ENCODE results near the gene NAA30.
"Not testable (repeated sequence)": the region's sequence is repeated elsewhere in the genome, so short reads cannot be mapped to it uniquely, and the experiment has no call there.

NAA30 gene

GRCh38 chr14:57390037-57390805 lies at the start of gene NAA30:
Gene NAA30 (plus strand): TSS chr14:57390586. CDS start chr14:57390958, 372 bp downstream.
- peak; percentile 82 to 89 for DNase-seq (ENCODE audit: low read depth in 2 of 2)

DNA sequence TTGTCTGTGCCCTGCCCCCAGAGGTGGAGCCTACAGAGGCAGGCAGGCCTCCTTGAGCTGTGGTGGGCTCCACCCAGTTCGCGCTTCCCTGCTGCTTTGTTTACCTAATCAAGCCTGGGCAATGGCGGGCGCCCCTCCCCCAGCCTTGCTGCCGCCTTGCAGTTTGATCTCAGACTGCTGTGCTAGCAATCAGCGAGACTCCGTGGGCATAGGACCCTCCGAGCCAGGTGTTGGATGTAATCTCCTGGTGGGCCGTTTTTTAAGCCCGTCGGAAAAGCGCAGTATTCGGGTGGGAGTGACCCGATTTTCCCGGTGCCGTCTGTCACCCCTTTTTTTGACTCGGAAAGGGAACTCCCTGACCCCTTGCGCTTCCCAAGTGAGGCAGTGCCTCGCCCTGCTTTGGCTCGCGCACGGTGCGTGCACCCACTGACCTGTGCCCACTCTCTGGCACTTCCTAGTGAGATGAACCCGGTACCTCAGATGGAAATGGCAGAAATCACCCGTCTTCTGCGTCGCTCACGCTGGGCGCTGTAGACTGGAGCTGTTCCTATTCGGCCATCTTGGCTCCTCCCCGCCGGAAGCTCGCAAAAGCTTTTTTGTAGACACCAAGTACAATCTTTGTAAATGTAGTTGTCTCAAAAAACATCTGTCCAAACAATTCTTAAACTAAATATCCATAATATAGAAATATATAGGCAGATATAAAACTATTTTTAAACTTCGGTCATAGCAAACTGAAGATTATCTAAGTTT lies 46.7 kb upstream of the NAA30 start:
- not testable (repeated sequence) for DNase-seq (ENCODE audit: low read depth in 2 of 2)

DNA sequence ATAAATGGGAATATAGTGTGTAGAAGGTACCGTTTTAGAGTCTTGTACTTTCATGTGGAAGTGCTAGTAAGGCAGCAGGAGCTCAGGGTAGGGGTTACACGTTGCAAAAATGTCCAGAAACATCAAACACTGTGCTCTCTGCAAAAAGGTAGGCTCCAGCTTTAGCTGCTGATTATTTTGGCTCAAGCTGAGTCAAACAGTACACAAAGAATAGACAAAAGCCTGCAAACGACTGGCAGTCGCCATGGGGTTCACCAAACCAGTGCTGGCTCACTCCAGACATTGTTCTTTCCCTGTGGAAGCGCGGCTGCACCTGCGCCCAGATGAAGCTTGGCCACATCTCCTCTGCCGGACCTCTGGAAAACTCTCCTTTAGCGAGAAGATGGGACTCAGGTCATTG lies 45.3 kb upstream of the NAA30 start:
- DNase-seq (ENCODE audit: low read depth in 2 of 2): no peak

GRCh38 chr14:57346741-57347140 lies 43.6 kb upstream of the NAA30 start:
- DNase-seq (ENCODE audit: low read depth in 2 of 2): no peak

- no peak for DNase-seq (ENCODE audit: low read depth in 2 of 2)
Observed at GRCh38 chr14:57352396-57353170, 37.8 kb upstream of the NAA30 start.

- DNase-seq (ENCODE audit: low read depth in 2 of 2): no peak
Observed at GRCh38 chr14:57355081-57355800, 35.1 kb upstream of the NAA30 start.

GRCh38 chr14:57362361-57362760 lies 28.0 kb upstream of the NAA30 start:
- DNase-seq (ENCODE audit: low read depth in 2 of 2): no peak

- DNase-seq (ENCODE audit: low read depth in 2 of 2): no peak
Observed at GRCh38 chr14:57364659-57365450, 25.5 kb upstream of the NAA30 start.

DNA sequence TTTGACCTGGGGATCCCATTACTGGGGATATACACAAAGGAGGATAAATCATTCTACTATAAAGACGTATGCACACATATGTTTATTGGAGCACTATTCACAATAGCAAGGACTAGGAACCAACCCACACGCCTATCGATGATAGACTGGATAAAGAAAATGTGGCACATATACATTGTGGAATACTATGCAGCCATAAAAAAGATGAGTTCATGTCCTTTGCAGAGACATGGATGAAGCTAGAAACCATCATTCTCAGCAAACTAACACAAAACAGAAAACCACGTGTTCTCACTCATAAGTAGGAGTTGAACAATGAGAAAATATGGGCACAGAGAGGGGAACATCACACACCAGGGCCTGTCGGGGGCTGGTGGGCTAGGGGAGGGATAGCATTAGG lies 20.2 kb upstream of the NAA30 start:
- not testable (repeated sequence) for DNase-seq (ENCODE audit: low read depth in 2 of 2)

DNA sequence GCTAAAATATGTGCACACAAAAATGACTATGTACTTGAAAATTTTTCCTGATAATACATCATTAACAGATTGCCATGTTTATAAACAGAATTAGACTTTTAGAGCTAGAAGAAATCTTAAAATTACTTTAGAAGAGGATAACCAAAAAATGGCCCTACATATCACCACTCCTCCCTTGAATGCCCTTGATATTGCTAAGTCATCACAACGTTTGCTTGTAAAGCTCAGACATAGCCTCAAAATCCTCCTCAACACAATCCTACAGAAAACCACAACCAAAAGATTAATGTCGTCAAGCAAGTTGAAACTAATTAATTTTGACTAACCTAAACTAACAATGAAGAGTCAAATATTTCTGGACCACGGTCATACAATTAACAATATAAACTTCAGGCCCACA lies 19.4 kb upstream of the NAA30 start:
- DNase-seq (ENCODE audit: low read depth in 2 of 2): no peak

GRCh38 chr14:57375156-57375555 lies 15.2 kb upstream of the NAA30 start:
- no peak for DNase-seq (ENCODE audit: low read depth in 2 of 2)

DNA sequence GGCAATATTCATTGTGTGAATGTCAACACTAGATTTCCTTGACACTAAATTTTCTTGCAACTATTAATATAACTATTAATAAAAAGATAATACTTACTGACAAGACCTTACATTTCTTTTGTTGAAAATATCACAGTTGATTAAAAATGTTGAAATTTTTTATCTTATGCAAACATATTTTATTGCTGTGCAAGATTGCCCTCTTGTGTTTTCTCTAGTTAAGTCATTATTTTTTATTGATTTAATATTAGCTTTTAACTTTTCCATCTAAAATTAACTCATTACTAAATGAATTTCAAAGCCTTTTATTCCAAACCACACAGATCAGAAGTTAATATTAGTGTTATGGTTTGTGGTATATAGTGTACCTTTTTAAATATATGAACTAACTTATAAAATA lies 11.7 kb upstream of the NAA30 start:
- DNase-seq (ENCODE audit: low read depth in 2 of 2): no peak

DNA sequence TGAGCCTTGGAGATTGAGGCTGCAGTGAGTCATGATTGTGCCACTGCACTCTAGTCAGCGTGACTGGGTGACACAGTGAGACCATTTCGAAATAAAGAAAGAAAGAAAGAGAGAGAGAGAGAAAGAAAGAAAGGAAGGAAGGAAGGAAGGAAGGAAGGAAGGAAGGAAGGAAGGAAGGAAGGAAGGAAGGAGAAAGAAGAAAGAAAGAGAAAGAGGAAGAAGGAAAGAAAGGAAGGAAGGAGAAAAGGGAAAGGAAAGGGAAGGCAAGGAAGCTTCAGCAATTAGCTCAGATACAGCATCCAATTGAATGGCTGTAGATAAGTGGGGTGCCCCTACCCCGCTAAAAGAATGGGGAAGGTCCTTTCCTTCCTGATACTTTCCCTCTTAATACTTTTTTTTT lies 9.5 kb upstream of the NAA30 start:
- no peak for DNase-seq (ENCODE audit: low read depth in 2 of 2)

DNA sequence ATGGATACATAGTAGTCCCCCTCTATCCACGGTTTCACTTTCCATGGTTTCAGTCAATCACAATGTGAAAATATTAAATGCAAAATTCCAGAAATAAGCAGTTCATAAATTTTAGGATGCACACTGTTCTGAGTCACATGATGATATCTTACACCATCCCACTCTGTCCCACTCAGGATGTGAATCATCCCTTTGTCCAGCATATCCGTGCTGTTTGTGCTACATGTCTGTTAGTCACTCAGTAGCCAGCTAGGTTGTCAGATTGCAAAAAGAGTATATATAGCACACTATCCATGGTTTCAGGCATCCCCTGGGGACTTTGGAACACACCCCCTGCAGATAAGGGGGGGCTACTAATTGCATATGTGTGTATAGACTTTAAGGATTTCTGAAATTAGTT lies 8.1 kb upstream of the NAA30 start:
- DNase-seq (ENCODE audit: low read depth in 2 of 2): no peak

DNA sequence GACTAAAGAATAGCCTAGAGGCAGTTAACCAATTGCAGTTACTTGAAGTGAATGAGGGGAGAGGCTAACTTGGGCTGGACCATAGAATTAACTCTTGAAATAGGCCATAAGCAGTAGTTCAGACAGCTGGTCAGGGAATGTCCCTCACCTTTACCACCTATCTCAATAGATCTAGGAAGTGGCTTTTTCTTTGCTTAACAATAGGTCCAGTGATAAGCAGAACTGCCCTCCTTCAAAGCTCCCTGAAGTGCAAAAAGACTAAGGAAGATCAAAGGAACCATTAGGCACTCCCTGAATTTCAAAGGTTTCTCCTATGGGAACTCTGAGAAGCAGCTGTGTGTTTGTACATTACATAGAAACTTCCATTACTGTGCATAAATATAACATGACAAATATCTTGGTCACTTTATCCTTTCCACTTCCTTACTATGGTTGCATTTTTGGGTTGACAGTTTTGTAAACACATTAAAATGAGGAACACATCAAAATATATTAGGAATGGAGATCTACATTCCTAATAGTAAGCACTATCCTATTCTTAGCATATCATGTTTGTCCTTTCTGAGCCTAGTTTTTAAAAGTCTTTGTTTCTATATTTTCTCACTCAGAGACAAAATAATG lies 7.2 kb upstream of the NAA30 start:
- DNase-seq (ENCODE audit: low read depth in 2 of 2): no peak

DNA sequence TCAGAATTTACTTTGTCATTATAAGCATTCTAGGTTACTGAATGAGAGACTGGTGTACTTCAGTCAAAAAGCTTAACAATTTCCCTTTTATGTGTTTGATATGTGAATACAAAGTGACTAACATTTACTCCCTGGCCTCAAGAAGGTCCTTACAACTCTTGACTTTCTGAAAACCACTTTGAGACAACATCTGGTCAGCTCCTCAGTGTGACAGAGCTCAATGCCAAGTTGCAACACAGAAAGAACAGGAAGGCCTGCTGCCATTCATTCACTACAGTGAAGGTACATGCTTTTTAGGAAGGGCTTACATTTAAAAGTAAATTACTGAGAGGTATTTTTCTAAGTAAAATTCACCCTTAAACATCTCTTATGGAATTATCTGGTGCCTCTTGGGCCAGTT lies 2.3 kb upstream of the NAA30 start:
- no peak for DNase-seq (ENCODE audit: low read depth in 2 of 2)

GRCh38 chr14:57389646-57390036 lies 745 bp upstream of the NAA30 start:
- DNase-seq (ENCODE audit: low read depth in 2 of 2): no peak

DNA sequence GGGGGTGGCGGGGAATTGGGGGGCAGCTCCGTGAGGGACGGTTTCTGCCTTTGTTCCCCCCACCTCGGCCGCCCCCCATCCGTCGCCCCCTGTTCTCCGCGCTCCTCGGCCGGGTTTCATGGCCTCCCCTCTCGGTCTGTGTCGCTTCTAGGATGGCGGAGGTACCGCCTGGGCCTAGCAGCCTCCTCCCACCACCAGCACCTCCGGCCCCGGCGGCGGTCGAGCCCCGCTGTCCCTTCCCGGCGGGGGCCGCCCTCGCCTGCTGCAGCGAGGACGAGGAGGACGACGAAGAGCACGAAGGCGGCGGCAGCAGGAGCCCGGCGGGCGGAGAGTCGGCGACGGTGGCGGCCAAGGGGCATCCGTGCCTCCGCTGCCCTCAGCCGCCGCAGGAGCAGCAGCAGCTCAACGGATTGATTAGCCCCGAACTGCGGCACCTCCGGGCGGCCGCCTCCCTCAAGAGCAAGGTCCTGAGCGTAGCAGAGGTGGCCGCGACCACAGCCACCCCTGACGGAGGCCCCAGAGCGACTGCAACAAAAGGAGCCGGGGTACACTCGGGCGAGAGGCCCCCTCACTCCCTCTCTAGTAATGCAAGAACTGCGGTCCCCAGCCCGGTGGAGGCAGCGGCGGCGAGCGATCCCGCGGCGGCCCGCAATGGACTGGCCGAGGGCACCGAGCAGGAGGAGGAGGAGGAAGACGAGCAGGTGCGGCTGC lies 575 bp downstream of the NAA30 start:
- peak in 1 of 2 donors; percentile 38 for DNase-seq (ENCODE audit: low read depth in 2 of 2)

- DNase-seq (ENCODE audit: low read depth in 2 of 2): no peak
Observed at GRCh38 chr14:57391517-57392195, 1.3 kb downstream of the NAA30 start.

All from stimulated activated CD4-positive, alpha-beta T cell treated with anti-CD3 and anti-CD28 coated beads, Interleukin-1b, Interleukin-23, amount 100 ng/mL, for 4 hours (primary cell).